Raji (cell line): ENCODE results near the gene PDE4B.
A peak's percentile ranks its signal among the peaks of the same experiment; 100 is the strongest.

ENCODE experiments used
- POLR2A ChIP-seq: IDR thresholded peaks from 2 replicates; pipeline ENCODE4 v1.6.1; 2011; ENCODE audit warnings: low read depth, low read length, control low read depth; ENCODE audit not compliant: insufficient read depth

The PDE4B gene

GRCh38 chr1:66267201-66267940 lies 474.7 kb downstream of the PDE4B start:
- no peak for TF ChIP-seq POLR2A

- TF ChIP-seq POLR2A, result no peak
Measured at GRCh38 chr1:66269222-66269621, 476.5 kb downstream of the PDE4B start.

GRCh38 chr1:66270119-66270812 lies 477.6 kb downstream of the PDE4B start:
- TF ChIP-seq POLR2A, result no peak

- peak; percentile 39; the same call in 1 of the 2 replicates for TF ChIP-seq POLR2A
Measured at GRCh38 chr1:66271216-66271903, 478.7 kb downstream of the PDE4B start.

- TF ChIP-seq POLR2A, result no peak
Measured at GRCh38 chr1:66271904-66272254, 479.2 kb downstream of the PDE4B start.

- TF ChIP-seq POLR2A, result no peak
Measured at GRCh38 chr1:66273656-66274055, 481.0 kb downstream of the PDE4B start.

- no peak for TF ChIP-seq POLR2A
Measured at GRCh38 chr1:66274634-66275033, 481.9 kb downstream of the PDE4B start.

GRCh38 chr1:66275083-66275482 lies 482.4 kb downstream of the PDE4B start:
- TF ChIP-seq POLR2A, result no peak

- no peak for TF ChIP-seq POLR2A
Measured at GRCh38 chr1:66275601-66276023, 482.9 kb downstream of the PDE4B start.

- no peak for TF ChIP-seq POLR2A
Measured at GRCh38 chr1:66276218-66276617, 483.5 kb downstream of the PDE4B start.

- TF ChIP-seq POLR2A, result no peak
Measured at GRCh38 chr1:66278260-66279021, 485.7 kb downstream of the PDE4B start.

- TF ChIP-seq POLR2A, result no peak
Measured at GRCh38 chr1:66281808-66282207, 489.1 kb downstream of the PDE4B start.

- no peak for TF ChIP-seq POLR2A
Measured at GRCh38 chr1:66282343-66282852, 489.7 kb downstream of the PDE4B start.

GRCh38 chr1:66282891-66283621 lies 490.4 kb downstream of the PDE4B start:
- no peak for TF ChIP-seq POLR2A
